Stimulated activated CD8-positive, alpha-beta memory T cell treated with anti-CD3 and anti-CD28 coated beads, Interleukin-12 subunit alpha, Interleukin-12 subunit beta, amount 100 ng/mL, for 24 hours (primary cell): ENCODE data around the gene RXRG.
"Not testable (repeated sequence)": the region's sequence is repeated elsewhere in the genome, so short reads cannot be mapped to it uniquely, and the experiment has no call there.

Source experiments
- DNase-seq: peaks from one replicate; pipeline ENCODE4 v3.0.0-alpha.2; 2020; ENCODE audit errors: extremely low read depth

Gene RXRG

DNA sequence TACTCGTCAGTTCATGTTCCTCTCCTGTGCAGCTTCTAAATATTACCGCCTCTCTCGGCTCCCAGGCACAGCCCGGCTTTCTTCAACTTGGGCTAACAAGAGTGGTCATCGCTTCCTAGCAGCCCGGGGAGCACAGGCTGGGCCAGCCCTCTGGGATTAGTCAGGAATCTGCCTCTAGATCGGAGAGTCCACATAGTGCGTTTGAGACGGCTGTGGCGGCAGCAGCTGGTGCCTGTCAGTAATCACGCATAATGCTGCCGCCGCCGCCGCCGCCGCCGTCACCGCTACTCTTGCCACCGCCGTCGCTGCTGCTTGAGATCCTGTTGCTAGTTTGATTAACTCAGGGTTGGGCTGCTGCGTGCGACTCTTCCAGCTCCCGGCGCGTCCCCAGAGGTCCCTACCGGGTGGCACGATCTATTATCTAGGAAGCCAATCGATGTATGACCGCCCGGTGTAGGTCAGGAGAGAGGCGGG is at the start of gene RXRG:
Gene RXRG, minus strand, starts transcription at position 230 of the 474 bp plus-strand sequence. CDS start 233 bp downstream, outside the sequence.
- no peak for DNase-seq

DNA sequence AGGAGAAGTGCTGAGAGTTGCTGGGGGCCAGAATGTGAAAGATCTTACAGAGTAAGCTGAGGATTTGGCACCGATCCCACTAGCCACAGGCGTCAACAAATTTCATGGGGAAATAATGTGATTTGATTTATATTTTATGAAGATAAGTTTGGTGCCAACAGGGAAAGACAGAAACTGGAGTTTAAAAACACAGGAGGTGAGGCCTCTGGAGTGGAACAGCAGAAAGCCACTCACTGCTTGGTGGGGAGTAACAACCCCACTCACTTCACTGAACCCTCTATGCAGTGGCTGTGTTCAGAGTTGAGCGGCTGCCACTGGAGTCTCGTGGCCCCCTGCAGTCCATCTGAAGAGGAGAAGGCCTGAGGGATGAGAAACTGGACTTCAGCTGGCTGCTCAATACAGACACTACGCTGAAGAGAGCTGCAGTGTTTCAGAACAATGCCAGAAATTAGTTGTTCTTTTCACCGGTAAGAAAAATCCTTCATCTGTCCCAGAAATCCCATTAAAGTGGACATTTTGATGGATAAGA is 48.0 kb upstream of the RXRG start:
- no peak for DNase-seq

DNA sequence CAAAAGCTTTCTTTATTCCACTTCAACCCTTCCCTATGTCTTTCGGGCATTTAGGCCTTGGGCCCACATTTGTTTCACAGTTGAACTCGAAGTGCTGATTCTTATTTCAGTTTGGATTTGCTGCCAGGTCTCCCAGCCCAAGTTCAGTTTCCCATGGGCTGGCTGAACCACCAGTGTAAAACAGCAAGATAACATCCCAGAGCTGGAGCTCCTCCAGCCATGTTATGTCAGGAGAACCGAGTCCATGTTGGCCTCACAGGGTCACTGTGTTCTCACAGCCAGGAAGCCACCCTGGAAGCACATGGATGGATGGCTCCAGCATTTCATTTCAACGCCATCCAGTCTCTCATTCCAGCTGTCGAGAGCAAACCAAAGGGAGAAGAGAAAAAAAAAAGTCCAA is 45.2 kb upstream of the RXRG start:
- DNase-seq, result no peak

DNA sequence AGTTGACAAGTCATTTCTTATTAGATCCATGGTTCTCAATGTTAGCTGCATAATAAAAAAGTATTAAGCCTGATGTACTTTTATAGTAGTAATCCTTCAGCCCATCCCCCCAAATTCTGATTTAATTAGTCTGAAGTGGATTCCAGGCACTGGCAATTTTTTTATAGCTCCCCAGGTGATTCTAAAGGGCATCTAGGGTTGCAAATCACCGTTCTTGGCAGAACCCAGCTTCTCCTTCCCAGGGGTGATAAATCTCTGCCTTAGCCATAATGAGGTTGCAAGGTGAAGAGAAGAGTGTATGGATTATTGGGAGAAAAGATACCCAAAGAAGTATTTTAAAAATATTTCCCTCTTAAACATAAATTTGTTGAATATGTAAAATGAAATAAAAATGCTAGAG is 43.0 kb upstream of the RXRG start:
- DNase-seq, result no peak

DNA sequence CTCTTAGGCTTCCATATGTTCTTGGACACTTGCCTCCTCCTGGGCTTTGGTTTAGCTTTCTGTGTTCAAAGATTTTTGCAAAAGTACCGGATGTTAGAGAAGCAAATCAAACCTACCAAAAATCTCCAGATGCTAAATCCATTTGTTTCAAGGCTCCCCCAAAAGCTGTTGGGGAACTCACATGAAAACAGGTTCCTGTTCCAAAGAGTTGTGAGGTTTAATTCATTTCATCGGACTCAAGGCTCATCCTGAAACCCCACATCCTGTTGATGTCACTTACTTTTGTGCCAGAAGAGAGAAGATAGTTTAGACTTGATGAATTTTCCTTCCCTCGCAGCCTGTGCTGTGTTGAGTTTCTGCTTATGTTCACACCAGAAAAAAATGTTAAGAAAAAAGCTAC is 41.7 kb upstream of the RXRG start:
- no peak for DNase-seq

DNA sequence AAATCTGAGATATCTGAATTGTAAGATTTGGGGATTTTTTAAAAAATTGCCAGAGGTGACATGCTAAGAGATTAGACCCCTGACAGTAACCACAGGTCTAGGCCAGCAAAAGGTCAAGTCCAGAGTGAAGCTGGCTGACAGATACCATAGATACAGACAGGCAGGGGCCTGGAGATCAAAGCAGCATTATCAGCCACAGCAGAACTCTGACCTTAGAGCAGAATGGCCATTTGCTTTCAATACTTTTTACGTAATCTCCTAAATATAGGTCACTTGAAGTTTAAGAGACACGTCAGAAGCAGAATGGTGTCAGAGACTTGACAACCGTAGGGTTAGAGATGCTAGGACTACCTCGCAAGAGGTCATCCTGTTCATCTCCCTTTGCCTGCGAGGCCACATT is 40.8 kb upstream of the RXRG start:
- DNase-seq, result no peak

DNA sequence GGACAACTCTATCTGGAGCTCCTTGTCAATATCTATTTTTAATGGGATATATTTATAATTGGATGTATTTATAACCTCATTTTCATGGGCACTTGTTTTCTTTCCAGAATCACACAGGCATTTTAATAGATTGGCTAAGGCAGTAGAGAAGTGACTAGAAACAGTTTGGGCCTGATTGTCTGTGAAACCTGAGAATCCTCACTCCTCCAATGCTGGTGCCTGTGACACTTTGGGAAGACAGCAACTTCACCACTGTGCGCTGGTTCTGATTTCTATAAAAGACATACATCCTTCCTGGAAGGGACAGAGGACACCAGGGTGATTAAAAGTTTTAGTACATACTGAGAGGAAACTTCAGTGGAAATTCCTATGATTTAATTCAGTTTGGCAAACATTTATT is 39.6 kb upstream of the RXRG start:
- no peak for DNase-seq

DNA sequence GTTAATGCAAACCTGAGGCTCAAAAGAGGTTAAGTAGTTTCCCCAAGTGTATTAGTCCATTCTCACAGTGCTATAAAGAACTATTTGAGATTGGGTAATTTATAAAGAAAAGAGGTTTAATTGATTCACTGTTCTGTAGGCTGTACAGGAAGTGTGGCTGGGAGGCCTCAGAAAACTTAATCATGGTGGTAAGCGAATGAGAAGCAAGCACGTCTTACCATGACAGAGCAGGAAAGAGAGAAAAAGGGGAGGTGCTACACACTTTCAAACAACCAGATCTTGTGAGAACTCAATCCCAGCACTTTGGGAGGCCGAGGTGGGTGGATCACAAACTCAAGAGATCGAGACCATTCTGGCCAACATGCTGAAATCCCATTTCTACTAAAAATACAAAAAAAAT is 38.5 kb upstream of the RXRG start:
- no peak for DNase-seq

DNA sequence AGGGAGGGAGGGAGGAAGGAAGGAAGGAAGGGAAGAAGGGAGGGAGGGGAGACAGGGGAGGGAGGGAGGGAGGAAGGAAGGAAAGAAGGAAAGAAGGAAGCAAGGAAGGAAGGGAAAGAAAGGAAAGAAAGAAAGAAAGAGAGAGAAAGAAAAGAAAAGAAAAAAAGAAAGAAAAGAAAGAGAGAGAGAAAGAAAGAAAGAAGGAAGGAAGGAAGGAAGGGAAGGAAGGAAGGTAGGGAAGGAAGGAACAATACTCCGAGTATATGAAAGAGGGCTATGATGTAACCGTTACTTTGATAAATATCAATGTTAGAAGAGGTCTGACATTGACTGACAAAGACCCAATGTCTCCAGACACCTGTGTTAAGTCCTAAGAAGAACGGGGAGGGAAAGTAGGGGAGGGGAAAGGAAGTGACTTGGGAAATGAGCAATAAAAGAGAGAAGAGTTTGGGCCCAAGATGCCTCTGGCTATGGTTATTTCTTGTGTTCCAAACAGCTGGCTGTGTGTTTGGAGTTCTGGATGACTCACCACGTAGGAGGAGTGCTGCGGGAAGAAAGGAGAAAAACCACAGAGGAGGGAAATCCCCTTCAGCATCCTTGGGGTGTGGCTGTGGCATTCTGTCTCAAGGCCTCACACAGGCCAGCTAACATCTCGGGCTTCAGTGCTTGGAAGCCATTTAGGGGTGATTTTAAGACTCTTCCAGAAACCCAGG is 37.0 kb upstream of the RXRG start:
- no peak for DNase-seq

DNA sequence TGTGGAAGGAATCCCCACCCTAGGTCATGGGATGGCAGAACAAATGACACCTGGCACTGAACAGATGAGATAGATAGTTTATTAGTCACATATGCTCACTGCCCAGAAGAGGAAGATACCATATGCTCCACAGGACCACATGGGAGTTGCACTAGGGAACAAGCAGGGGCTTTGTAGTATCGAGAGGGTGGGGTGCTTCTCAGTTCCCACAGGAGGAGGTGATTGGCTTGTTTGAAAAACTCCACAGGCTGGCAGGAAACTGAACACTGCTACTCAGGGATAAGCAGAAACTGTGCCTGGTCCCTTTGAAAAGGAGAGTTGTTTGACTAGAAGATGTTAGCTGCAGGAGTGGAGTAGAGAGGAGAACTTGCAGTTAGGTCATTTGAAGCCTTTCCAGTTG is 31.9 kb upstream of the RXRG start:
- no peak for DNase-seq

DNA sequence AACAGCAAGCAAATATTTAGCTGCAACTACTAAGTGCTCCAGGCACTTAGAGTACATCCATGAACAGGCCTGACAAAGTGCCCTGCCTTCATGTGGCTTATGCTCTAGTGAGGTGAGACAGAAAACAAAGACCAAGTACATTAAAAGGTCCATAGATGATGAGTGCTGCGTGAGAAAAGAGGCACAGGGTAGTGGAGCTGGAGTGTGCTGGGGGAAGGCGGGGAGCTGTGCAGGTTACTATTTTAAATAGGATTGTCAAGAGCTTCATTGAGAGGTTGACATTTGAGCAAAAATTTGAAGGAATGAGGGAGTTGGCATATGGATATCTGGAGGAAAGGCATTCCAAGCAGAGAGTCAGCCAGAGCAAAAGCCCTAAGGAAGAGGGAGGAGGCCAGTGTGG is 29.3 kb upstream of the RXRG start:
- no peak for DNase-seq

DNA sequence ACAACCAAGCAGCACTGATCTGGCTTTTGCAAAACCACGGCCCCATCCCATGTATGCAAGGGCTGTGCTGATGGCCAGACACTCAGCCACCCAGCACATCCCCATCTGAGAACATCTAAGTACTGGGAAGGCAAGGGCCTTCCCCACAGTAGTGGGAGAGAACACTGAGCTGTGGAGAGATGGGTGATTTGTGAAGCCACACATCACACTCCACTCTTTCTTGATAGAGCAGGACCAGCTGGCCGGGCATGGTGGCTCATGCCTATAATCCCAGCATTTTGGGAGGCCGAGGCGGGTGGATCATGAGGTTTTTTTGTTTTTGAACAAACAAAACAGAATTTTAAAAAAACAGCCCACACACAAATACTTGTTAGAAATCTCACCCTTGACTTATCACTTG is 28.2 kb upstream of the RXRG start:
- no peak for DNase-seq

DNA sequence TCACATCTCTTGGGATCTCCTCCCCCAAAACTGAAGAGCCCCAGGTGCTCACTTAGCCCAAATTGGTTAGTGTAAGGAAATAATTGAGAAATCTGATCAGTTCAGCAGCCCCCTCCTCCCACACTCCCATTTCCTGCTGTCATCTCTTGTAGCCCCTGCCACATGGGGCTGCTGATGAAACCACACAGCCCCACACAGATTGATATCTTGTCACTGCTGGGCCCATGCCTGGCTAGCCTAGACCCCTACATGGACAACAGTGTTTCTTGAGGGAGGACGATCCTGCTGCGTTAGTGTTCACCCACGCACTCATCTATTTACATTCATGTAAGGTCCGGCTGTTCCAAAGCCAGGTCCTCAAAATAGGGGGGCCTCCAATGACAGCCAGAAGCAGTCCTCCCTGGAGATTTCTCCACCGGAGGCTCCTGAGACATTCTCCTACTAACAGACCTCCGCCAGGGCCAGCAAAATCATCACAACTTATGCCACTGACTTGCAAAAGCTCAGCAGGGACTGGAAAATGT is 23.9 kb upstream of the RXRG start:
- no peak for DNase-seq

DNA sequence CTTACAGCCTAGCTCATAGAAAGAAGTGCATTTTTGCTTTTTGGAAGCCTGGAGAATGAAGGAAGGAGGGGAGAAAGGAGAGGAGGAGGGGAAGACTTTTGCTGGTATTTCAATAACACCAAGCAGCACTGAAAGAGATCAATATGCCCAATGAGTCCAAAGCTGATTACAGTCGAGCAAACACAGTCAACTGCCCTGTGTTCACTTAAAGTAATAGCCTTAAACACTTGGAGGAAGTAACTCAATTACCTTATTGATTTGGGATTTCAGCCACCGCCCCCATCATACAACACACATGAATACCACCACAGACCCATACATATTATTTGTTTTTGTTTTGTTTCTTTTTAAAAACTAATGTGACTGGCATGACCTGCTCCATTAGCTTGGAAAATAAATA is 23.3 kb upstream of the RXRG start:
- DNase-seq, result no peak

DNA sequence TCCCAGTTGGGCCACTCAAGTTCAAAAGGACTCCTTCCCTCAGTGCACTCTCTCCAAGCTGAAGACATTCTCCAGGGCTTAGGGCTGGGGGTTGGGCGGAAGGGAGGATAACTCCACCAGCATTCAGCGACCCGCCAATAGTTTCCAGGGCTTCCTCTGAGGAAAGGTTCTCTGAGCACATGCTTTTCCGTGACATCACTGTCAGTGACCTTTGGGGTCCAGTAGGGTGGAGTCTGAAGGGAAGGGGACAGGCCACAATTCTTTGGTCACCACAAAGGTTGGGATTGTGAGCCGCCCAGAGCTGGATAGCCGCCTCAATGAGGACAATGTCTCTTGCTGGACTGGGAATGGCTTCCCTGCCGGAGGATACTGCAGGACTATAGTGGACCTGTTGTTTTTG is 22.8 kb upstream of the RXRG start:
- DNase-seq, result no peak

DNA sequence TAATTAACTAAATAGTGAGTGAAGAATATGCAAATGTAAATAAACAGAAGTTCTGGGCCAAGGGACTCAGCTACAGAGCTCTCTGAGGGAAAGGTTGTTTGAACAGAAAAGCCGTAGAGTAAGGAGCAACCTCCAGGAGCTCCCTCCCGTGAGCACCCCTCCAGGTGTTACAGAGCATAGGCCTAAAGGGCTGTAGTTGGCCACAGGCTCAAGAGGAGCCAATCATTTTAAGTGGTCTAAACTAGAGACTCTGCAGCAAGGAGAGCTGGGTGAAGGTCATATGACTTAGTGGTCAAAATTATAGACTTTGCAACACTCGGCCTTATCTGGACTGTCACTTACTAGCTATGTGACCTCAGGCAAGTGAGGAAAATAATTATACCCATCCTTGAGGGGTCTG is 19.1 kb upstream of the RXRG start:
- no peak for DNase-seq

DNA sequence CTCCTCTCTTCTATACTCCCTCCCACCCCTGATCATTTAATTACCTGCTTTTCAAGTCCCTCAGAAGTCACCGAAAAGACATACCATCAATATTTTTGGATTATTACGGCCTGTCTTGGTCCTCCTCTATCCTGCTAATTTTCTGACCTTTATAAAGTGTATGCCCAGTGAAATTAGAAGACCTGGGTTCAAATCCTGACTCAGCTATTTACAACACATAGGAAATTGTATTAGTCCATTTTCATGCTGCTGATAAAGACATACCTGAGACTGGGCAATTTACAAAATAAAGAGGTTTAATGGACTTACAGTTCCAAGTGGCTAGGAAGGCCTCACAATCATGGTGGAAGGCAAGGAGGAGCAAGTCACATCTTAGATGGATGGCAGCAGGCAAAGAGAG is 14.8 kb upstream of the RXRG start:
- not testable (repeated sequence) for DNase-seq

DNA sequence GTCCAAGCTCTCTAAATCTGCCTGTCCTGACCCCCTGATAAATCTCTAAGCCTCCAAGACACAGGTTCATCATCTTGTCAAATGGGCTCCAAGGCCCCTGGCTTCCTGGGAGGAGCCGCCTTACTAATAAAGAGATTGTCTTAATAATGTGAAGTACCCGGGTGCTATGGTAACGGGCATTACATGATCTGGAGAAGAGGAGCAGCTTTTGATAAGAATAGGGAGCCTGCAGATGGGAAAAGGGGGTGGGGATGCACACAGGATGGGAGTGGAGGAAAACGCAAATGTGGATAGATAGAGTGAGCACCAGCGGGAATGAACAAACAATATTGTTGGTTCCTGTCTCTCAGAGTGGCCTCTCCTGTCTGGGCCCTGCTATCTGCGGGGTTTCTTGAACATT is 11.9 kb upstream of the RXRG start:
- DNase-seq, result no peak

DNA sequence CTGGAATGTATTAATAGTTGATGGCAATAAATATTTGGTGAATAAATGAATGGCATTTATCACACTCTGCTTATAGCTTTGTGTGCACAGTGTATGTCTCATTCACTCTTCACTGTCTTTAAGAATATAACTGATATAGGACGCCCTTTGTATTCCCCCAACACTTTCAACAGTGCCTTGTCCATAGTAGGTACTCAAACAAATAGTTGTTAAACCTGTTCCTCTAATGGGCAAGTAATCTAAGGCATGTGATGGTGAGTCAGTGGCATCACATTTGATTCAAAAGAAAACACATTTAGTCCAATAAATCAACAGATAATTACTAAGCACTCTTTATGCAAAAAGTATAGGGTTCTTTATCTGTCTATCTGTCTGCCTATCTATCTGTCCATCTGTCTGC is 11.2 kb upstream of the RXRG start:
- no peak for DNase-seq

DNA sequence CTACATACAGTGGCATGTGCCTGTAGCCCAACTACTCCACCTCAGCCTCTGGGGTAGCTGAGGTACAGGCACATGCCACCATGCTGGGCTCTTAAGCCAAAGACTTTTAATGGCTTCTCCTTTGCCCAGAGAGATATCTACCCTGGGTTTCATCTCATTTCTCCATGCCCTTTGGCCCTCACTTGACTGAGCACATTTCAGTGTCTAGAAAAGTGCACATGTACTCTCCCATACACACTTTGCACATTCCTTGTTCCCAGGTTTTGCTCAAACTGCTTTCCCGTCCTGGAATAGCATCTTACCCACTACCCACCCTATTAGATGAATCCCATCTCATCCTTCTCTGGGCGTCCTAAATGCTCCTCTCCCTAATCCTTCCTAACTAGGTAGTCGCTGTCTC is 10.2 kb upstream of the RXRG start:
- no peak for DNase-seq

DNA sequence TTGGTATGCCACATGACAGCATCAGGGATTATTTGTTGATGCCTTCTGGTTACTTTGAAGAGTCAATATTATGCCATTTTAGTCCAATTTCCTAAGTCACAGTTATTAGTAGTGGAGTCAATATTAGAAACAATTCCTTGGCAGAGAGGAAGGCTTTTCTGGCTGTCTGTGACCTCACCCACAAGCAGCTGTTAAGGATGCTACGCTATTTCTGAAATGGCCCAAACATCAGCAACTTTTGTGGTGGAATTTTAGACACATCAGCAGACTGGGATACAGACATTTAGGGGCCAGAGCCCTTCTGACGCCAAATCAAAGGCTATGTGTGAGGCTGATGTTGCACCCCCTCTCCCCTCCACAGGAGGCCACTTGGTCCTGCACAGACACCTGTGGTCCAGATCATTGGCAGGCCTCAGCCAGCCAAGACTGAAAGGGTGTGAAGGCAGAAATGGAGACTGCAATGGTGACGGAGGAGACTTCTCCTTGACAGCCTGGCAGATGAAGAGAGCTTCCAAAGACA is 9.2 kb upstream of the RXRG start:
- DNase-seq, result no peak

DNA sequence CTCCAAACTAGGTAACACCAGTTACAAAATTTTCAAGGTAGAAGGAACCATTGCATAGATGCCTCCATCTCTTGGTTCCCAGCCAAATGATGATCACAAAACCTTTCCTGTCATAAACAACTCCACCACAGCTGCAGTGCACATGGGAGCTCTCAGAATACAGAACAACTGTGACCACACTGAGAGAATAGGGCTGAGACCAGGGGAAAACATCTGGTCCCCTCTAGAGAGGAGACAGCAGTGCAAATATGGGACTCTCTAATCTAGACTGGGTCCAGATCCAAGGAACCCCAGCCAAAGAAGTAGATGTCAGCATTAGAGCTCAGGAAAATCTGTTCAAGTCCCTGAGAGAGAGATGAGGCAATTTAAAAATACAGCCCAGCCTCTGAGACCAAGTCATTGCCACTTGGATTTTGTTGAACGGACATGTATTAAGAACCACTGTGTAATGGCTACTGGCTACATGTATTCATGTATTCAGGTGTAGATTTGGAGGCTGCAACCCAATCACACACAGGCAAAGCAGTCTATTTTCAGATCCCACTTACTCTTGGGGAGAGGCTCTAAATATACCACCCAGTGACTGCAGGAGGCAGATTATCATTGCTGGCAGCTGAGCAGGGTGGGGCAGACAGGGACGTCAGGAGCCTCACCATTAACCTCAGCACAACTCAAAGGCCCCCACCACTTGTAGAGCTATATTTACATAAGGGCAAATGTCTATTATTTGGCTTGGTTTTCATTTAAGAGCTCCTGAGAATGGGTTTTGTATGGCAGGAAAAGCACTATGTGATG is 7.6 kb upstream of the RXRG start:
- no peak for DNase-seq

DNA sequence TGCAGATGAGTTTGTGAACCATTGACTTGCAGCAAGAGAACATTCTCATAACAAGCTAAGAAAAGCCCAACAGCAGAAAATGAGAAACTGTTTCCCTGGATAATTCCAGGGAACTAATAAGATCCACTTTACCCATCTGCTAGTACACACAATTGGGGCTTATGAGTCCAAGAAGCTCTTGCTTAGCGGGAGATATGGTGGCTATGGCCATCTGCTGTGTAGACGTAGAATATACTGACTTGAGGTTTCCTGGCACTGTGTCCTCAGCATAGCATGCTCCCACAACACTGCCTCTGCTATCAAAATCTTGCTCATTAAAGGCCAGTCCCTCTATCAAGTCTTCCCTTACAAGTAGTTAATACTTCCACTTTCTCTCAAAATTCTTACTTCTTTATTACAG is 6.8 kb upstream of the RXRG start:
- no peak for DNase-seq
